GM21526 (cell line): ENCODE data around the gene KMT2C.
"Not testable (repeated sequence)": the region's sequence is repeated elsewhere in the genome, so short reads cannot be mapped to it uniquely, and the experiment has no call there.

Source experiments
- ATAC-seq: cut with Tn5 transposase; IDR thresholded peaks from one replicate; pipeline ENCODE4 v1.9.1; 2021; ENCODE audit warnings: moderate library complexity; ENCODE audit not compliant: unreplicated experiment, low FRiP score

KMT2C gene

DNA sequence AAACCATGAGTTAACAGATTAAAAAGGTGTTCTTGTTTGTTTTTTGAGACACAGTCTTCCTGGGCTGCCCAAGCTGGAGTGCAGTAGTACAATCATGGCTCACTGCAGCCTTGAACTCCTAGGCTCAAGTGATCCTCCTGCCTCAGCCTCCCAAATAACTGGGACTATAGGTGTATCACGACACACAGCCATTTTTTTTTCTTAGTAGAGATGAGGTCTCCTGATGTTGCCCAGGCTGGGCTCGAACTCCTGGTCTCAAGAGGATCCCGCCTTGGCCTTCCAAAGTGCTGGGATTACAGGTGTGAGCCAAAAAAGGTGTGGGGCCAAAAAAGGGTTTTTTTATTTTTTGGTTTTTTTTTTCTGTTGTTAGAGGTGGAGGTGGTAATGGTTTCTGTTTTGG, 29.3 kb downstream of the KMT2C start:
- ATAC-seq = no peak

DNA sequence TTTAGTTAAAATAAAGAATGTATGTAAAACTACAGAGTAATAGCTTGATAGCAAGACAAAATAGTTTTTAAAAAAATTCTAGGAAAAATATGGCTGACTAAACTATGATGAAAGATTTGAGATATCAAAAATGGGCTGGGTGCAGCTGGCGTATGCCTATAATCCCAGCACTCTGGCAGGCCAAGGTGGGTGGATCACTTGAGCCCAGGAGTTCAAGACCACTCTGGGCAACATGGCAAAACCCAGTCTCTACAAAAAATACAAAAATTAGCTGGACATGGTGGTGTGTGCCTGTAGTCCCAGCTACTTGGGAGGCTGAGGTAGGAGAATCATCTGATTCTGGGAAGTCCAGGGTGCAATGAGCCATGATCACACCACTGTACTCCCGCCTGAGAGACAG, 29.8 kb downstream of the KMT2C start:
- ATAC-seq = not testable (repeated sequence)

DNA sequence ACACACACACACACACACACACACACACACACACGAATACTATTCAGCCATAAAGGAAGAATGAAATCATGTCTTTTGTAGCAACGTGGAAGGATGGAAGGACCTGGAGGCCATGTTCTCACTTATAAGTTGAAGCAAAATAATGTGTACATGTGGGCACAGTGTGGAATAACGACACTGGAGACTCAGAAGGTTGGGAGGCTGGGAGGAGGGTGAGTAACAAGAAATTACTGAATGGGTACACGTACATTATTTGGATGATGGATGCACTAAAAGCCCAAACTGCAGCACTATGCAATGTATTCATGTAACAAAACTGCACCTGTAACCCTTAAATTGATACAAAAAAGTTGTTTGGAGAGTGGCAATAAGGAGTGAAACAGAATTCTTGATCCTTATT, 32.1 kb downstream of the KMT2C start:
- ATAC-seq = no peak

DNA sequence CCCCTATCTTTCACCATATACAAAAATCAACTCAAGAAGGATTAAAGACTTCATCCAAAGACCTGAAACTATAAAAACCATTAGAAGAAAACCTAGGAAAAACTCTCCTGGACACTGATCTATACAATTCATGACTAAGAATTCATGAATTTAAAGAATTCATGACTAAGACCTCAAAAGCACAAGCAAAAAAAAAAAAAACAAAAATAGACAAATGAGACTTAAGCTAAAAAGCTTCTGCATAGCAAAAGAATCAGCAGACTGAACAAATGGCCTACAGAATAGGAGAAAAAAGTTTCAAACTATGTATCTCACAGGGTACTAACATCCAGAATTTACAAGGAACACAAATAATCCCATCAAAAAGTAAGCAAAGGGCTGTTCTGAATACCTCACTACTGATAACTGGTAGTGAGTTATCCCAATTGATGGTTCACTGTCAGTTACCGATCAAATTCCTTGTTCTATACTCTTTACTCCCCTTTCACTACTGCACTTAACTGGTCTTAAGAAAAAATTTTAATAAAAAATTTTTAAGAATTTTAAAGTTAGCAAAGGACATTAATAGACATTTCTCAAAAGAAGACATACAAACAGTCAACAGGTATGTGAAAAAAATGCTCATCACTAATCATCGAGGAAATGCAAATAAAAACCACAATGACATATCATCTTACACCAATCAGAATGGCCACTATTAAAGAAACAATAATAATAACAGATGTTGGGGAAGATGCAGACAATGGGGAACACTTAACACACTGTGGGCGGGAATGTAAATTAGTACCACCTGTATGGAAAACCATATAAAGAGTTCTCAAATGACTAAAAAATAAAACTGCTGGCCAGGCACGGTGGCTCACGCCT, 33.2 kb downstream of the KMT2C start:
- no peak for ATAC-seq

DNA sequence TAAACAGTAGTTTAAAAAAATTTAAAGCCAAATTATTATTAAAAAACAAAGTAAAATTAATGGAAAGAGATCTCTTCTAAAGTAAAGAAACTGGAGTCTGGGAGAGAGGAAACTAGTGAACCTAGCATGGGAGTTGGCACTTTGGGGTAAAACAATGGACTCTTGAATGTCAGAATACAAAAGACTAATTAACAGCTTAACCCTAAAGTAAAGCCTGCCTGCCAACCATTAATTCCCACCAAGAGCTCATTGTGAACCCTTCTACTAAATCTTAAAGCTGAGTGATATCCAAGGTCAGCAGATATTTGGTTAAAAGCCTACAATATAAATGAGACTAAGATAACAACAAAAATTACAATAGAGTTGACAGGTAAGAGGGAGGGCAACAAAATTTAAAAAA, 36.5 kb downstream of the KMT2C start:
- ATAC-seq = no peak

DNA sequence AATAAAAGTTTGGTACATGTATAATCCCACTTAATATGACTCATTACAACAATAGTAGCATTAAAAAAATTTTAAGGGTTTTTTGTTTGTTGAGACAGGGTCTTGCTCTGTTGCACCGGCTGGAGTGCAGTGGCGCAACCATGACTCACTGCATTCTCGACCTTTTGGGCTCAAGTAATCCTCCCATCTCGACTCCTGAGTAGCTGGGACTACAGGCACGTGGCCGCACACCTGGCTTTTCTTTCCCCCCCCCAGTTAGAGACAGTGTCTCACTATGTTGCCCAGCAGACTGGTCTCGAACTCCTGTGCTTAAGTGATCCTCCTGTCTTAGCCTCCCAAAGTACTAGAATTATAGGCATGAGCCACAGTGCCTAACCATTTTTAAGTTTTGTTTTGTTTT, 40.7 kb downstream of the KMT2C start:
- ATAC-seq = no peak

DNA sequence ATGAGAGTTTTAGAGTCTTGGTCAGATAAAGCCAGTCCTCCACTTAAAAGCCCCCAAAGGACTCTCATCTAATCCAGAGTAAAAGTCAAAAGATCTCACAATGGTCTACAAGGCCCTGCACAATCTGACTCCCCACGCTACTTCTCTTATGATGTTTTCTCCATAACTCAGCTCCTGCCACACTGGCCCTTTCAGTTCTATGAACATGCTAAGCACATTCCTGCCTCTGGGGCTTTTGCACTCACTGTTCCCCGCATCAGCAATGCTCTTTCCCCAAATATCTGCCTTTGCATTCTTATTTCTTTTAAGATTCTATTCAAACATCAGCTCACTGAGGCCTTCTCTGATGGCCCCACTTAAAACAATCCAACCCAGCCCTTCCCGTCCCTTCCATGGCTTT, 41.6 kb downstream of the KMT2C start:
- not testable (repeated sequence) for ATAC-seq

DNA sequence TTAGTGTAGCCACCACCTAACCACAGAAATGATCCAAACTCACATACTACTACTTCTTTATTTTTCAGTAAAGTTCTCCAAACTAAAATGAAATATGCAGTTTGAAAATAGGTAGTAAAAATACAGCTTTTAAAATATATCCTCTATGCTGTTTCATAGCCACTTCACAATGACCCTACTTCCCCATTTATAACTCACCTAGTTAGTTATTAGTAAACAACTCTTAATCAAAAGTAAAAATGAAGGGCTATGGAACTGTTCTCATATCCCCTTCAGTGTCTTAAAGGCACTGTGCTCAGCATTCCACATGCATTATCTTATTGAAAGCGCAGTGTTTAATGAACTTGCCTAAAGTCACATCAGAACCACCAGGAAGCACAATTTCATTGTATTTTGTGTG, 43.5 kb downstream of the KMT2C start:
- ATAC-seq = no peak

DNA sequence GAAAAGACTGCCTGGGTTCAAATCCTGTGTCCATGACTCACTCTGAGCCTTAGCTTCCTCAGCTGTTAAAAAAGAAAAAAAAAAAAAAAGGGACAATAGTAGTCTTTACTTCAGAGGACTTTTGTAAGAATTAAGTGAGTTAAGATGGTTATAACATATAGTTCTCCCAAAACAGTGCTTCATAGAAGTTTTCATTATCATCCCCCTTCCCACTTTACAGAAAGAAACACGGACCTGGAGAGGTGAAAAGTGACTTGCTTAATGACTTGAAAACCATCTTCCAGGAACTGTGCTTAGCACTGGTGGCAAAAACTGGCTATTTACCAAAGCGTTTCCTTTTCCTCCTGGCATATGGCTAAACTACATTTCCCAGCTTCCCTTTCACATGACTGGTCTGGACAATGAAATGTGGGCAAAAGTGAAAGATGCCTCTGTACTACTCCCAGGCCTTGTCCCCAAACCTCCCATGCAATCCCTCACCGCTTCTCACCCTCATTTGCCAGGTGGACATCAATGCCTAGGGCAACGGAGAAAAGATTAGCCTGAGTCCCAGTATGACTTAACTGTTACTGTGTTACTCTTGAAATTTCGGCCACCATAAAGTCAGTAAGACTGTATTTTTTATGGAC, 49.6 kb downstream of the KMT2C start:
- not testable (repeated sequence) for ATAC-seq

DNA sequence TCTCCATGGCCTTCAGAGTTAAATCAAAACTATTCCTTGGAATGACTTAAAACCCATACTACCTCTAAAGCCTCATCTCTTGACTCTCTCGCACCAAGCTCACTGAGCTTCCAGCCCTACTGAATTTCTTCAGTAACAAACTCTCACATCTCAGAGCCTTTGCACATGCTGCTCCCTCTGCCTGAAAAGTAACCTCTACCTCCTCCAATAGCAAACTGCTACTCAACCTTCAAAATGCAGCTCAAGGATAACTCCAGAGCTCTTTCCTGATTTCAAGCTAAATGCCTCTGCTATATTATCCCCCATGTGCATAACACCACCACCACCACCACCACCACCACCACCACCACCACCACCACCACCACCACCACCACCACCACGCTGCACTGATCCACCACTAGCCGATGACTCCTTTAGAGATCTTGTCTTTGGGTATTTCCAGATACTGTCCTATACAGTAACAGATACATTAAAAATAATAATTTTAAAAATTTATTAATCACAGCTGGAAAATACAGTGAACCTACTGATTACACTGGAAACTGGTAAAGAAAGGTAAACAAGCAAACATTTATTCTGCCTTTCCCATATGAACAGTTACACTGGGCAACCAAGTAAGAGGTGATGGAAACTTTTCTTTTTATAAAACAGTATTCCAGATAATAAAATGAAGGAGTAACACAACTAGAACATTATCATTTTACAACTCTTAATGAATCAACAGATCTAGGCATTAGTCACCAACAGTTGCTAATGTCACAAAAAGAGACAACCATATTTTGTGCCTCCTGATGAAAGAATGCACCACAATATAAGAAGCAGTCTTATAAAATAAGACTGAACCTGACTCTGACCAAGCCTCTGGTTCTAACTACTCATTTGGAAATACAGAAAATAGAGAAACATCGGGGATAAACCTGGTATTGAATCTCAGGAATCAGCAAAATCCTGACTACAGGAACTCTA, 51.3 kb downstream of the KMT2C start:
- not testable (repeated sequence) for ATAC-seq

DNA sequence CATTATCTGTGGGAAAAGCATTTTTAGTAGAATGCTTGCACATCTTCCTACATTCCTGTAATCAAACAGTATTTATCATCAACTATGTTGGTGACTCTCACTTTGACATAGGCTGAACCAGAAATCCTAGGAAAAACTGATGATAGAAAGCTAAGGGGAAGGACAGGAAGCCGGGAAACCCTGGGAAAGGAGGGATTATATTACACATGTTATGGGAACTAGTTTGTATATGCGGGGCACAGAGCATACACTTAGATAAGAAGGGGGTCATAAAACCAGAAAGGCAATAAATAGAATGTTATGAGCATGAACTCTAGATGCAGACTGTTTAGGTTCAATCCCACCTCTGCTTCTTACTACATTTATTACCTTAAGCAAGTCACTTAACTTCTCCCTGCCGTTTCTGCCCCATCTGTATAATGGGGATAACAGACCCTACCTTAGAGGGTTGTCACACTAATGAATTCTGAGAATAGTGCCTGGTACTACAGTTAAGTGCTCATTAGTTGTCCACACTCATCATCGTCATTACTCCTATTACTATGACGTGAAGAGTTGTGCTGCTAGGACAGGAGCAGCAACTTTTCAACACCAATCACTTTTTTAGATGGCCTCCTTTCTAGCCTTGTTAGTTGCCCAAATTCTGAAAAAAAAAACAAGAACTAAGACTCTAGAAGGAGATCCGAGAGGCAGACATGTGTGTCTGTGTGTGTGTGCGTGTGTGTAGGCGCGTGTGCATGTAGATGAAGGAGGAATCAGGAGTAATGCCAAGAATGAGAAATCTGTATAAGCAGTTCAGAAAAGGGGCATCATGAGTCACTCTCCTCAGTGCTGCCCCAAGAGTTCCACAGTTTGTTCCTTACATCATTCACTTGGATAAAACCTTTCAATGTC, 52.2 kb downstream of the KMT2C start:
- no peak for ATAC-seq

DNA sequence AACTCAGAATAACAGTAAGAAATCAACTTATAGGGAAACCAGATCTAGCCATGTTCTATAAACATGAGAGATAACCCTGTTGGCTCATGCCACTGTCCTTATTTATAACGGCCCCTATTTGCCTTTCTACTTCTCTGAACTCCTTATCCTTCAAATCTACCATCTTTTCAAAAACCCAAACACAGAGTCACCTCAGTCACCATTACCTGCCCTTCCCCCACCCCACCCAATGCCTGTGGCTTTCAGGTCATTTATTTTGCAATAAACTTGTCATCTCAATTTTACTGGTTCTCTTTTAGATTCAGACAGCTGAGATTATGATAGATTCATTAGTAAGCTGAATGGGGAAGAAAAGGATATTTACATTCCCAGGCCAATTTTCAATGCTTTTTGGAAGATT, 53.6 kb downstream of the KMT2C start:
- ATAC-seq = no peak

DNA sequence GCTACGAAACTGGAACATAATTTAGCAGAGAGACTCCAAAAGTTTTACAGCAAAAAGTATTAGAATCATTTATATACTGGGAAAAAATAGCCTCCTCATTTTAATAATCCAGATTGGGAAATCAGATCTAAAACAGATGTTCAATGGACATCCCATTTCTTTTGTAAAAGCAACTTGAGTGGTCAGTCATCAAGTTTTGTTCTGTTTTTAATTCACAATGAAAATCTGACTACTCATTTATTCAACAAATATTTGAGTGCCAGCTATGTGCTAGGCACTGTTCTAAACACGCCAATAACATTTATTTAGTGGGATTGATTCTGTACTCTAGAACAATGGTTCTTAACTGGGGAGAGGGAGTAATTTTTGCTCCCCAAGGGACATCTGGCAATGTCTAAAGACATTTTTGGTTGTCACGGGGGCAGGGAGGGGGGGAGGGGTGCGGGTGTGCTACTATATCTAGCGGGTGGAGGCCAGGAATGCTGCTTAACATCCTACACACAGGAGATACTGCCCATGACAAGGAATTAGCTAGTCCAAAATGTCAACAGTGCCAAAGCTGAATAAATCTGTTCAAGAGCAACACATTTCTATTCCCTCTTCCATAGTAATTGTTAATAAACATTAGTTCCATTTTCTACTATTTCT, 54.7 kb downstream of the KMT2C start:
- ATAC-seq = not testable (repeated sequence)

DNA sequence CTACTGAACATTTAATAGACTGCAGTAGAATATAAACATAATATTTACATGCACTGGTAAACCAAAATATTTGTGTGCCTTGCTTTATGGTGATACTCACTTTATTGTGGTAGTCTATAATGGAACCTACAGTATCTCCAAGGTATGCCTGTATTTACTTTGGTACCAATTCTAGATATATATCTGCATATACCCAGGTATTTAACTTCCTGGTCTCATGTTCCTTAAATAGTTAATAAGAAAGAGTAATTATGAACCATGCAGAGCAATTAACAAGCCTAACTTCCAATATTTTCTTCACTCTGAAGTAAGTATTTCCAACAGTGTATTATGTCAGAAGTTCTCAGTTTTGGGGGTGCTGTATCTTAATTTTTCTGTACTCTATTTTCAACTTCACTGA, 57.3 kb downstream of the KMT2C start:
- ATAC-seq = not testable (repeated sequence)

DNA sequence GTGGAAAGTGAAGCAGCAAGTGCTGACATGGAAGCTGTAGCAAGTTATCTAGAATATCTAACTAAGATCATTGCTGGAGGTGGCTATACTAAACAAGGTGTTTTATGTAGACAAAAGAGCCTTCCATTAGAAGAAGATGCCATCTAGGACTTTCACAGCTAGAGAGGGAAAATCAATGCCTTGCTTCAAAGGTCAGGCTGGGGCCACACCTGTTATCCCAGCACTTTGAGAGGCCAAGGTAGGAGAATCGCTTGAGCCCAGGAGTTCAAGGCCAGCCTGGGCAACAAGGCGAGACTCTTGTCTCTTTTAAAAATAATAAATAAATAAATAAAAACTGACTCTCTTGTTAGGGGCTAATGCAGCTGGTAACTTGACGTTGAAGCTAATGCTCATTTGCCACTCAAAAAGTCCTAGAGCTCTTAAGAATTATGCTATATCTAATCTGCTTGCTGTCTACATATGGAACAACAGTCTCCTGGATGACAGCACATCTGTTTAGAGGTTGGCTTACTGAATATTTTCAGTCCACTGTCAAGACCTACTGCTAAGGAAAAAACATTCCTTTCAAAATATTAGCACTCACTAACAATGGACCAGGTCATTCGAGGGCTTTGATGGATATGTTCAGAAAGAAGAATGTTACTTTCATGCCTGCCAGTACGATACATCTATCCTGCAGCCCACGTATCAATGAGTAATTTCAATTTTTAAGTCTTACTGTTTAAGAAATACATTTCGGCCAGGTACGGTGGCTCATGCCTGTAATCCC, 58.9 kb downstream of the KMT2C start:
- not testable (repeated sequence) for ATAC-seq

DNA sequence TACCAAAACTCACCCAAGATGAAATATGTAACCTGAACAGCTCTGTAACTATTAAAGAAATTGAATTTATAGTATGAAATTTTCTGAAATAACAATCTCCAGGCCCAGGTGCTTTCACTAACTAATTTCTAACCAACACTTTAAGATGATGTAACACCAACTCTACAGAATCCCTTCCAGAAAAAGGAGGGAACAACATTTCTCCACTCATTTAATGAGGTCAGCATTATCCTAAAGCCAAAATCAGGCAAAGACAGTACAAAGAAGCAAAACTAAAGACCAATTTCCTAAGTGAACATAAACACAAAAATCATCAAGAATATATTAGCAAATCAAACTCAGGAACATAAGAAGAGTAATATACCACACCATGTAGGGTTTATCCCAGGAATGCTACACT, 65.5 kb downstream of the KMT2C start:
- ATAC-seq = no peak

DNA sequence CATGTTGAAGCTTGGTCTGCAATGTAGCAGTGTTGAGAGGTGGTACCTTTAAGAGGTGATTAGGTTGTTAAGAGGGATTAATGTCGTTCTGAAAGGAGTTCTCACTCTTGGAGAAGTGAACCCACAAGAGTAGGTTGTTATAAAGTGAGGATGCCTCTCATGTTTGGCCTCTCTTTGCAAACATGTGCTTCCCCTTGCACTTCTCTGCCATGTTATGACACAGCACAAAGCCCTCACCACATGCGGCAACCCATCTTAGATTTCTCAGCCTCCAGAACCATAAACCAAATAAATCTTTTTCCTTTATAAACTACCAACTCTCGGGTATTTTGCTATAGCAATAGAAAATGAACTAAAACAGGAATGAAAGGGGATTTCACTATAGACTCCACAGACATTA, 66.3 kb downstream of the KMT2C start:
- ATAC-seq = no peak

DNA sequence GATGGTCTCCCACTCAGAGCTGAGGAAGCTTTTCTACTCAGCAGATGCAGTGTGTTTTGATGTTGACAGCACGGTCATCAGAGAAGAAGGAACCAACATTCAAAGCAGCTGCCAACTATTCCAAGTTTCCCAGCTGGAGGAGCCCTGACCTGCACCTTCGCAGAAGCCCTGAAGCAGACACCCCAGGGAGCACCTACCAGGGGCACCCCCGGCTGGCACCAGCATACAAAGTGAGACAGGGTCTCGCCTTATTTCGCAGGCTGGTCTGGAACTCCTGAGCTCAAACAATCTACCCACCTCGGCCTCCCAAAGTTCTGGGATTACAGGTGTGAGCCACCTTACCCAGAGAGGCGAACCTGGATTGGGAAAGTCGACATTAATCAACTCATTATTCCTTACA, 68.6 kb downstream of the KMT2C start:
- no peak for ATAC-seq

DNA sequence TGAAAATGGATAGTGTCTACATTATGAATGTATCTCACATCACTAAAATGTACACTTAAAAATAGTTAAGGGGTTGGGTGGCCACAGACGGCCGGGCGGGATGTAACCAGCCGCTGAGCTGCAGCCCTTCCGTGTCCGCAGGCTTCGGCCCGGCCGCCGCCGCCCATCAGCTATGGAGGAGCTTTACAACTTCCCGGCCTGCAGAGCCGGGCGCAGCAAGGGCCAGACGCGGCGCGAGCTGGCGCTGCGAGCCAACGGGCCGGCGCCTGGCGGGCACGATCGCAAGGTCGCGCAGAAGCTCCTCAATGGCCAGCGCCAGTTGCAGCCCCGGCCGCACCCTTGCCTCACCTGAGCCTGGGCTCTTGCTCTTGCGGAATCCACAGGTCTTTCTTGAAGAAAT, 69.1 kb downstream of the KMT2C start:
- ATAC-seq = no peak
